Renal pelvis (tissue), 4 donors: Measurements from ENCODE around the gene RETN. TPM values are rescaled to one million over a fixed set of nuclear protein-coding genes. Genes with fewer than 3 reads are reported as not detected.
"Not testable (repeated sequence)": the region's sequence is repeated elsewhere in the genome, so short reads cannot be mapped to it uniquely, and the experiment has no call there.

Source experiments
- DNase-seq: peaks from one replicate; pipeline ENCODE4 v3.0.0-alpha.2; 2013
- polyA plus RNA-seq, 3 donors: library from polyadenylated mRNA; unstranded; fragments of 120-200 nt; gene quantifications; one replicate each; pipeline ENCODE4 v1.2.1, GENCODE V29; 2013; ENCODE audit not compliant: insufficient read length in 3 of 3

The RETN gene
- polyA plus RNA-seq, 3 donors, result 1.3 to 2.2 (median 1.4) TPM

GRCh38 chr19:7636691-7637373 is 32.0 kb upstream of the RETN start, which contains the start of gene STXBP2:
Gene STXBP2, plus strand, starts transcription at chr19:7637110. Its CDS starts 40 bp downstream, at chr19:7637150.
- DNase-seq, result peak; percentile 63

DNA sequence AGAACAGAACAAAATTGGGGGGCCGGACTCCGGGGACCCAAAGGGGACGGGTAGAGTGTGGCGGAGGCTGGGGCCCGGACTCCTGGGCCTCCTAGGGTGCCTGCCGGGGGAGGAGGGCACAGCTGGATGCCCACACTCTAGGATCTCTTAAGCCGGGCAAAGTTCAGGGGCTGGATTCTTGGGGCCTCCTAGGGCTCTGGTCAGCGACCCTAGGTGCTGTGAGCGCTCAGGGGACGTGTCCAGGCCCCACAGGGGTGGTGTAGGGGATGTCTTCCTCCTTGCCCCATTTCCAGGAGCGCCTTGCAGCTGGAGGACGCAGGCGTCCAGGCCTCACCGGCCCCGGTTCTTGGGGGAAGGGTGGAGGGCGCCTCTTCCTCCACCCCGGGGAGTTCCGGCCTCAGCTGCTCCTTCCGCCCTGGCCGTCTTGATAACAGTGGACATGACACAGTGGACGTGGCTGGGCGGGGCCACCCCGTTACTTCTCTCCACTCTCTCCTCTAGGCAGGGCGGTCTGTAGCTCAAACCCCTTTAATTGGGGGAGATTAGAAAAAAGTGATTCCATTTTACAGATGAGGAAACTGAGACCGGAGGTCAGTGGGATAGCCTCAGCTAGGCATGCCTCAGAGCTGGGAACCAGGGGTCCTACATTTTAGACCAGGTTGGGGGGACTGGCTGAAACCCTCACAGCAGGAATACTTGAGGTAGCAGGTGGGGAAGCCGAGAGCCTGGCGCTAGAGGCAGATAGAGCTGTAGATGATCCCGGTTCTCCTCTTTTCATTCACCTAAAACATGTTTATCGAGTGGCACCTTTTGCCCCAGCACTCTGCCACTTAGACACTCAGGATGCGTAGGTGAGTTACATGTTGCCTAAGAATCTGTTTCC is 31.2 kb upstream of the RETN start:
- DNase-seq, result no peak

DNA sequence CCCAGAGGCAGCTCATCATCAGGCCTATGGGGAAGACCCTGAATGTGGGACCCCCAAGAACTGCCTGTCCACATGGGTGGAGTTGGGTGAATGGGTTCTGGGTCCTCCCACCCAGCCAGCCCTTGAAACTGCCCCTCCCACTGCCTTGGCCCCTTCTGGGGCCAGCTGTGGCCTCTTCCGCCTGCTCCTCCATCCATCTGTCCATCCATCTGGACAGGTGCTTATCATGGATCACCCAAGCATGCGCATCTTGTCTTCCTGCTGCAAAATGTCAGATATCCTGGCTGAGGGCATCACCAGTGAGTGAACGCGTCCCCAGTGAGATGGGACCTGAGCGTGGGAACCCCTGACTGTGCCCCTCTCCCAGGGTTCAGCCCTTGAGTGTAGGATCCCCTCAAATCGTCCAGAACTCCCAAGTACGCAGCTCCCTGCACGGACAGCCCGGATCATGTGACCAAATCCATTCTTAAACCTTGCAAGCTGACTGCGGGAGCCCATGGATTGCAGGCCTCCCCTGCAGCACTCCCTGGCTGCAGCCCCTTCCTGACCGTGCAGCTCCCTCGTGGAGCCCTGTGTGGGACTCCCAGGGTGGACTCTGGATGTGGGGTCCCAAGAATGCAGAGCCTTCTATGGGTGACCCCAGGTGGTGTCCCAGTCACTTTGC is 29.9 kb upstream of the RETN start:
- DNase-seq, result no peak

DNA sequence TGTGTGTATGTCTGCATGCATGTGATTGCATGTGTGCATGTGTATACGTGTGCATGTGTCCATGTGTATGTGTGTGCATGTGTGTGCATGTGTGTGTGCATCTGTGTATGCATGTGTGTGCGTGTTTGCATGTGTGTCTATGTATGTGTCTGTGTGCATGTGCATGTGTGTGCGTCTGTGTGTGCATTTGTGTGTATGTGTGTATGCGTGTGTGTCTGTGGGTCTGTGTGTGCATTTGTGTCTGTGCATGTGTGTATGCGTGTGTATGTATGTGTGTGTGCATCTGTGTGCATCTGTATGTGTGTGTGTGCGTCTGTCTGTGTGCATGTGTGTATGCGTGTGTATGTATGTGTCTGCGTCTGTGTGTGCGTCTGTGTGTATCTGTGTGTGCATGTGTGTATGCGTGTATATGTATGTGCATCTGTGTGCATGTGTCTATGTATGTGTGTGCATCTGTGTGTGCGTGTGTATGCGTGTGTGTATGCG is 28.9 kb upstream of the RETN start:
- DNase-seq, result no peak

DNA sequence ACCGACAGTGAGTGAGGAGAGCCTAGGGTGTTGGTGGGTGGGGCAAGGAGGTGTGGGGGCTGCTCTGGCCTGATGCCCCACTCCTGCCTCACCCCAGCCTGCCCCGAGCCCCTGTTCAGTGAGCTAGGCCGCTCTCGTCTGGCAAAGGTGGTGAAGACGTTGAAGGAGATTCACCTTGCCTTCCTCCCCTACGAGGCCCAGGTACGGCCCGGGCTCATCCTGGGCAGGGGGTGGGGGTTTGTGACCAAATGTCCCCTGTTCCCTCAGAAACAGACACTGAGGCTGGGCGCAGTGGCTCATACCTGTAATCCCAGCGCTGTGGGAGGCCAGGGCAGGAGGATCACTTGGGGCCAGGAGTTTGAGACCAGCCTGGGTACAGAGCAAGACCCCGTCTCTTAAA is 28.0 kb upstream of the RETN start:
- DNase-seq, result no peak

DNA sequence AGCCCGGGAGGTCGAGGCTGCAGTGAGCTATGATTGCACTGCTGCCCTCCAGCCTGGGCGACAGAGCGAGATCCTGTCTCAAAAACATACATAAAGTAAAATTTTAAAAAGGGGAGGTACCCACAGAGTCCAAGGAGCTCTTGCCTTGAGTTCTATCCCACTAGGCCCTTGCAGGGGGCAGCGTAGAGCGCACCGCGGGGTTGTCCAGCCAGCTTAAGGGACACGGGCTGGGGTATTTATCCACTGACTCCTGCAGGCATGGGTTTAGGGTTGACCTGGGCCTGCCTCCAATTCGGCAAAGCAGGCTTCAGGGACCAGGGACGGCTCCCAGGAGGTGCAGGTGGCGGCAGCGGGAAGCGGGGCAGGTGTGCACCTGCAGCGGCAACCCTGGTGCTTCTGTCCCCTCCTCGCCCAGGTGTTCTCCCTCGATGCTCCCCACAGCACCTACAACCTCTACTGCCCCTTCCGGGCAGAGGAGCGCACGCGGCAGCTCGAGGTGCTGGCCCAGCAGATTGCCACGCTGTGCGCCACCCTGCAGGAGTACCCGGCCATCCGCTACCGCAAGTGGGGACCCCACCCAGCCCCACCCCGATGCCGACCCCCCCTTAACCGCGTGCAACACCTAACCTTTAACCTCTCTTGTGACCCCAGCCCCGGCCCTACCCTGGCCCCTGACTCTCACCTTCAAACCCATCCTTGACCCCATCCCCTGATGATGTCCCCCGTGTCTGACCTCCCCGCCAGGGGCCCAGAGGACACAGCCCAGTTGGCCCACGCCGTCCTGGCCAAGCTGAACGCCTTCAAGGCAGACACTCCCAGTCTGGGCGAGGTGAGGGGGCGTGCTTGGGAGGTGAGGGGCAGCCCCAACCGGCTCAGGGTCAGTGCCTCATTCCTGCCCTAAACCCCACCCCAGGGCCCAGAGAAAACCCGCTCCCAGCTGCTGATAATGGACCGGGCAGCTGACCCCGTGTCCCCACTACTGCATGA is 27.3 kb upstream of the RETN start:
- DNase-seq, result no peak

DNA sequence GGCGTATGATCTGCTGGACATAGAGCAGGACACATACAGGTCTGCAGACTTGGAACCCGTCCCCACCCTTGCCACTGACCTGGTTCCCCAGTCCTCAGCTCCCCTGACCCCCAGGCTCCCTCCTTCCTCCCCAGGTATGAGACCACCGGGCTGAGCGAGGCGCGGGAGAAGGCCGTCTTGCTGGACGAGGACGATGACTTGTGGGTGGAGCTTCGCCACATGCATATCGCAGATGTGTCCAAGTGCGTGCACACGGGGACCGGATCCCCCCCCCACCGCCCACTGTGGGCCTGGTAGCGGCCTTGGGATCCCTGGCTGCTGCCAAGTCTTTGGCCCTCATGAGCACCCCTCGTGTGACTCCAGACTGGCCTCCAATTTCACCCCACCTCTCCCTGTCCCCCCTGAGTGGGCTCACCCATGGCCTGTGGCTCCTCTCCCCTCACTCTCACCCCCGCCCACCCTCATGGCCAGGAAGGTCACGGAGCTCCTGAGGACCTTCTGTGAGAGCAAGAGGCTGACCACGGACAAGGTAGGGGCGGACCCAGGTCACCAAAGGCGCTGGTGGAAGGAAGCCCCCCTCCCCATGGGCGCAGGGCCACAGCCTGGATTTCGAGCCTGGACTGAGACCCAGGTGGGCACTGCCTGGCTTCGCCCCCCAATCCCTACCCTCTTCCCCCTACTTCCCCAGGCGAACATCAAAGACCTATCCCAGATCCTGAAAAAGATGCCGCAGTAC is 26.4 kb upstream of the RETN start:
- DNase-seq, result no peak

- DNase-seq, result no peak
These were observed 25.8 kb upstream of the RETN start for GRCh38 chr19:7643031-7643415.

- not testable (repeated sequence) for DNase-seq
These were observed 25.0 kb upstream of the RETN start for GRCh38 chr19:7643629-7644549.

GRCh38 chr19:7644550-7644877 is 24.3 kb upstream of the RETN start:
- no peak for DNase-seq

DNA sequence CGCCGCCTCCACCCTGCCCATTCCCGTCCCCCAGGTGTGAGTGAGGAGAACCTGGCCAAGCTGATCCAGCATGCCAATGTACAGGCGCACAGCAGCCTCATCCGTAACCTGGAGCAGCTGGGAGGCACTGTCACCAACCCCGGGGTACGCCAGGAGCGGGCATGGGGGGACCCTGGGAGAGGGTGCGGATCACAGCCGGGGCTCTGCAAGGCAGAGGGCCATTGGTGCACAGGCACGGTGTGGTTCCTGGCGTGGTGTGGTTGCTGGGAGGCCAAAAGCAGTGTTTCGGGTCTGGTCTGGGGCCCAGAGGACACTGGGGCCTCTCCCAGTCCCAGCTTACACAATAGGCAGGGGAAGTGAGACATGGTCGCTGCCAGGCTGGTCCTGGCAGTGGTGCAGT is 23.7 kb upstream of the RETN start:
- no peak for DNase-seq

GRCh38 chr19:7645656-7646425 is 23.0 kb upstream of the RETN start:
- DNase-seq, result no peak

GRCh38 chr19:7646426-7646700 is 22.5 kb upstream of the RETN start:
- DNase-seq, result no peak

DNA sequence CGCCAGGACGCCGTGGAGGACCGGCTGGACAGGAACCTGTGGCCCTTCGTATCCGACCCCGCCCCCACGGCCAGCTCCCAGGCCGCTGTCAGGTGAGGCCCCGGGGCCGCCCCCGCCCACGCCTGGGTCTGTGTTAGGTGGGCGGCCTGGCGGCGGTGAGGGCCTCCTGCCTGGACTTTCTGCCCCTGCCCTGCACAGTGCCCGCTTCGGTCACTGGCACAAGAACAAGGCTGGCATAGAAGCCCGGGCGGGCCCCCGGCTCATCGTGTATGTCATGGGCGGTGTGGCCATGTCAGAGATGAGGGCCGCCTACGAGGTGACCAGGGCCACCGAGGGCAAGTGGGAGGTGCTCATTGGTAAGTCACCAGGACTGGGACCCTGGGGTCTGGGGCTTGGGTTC is 21.7 kb upstream of the RETN start:
- no peak for DNase-seq

- no peak for DNase-seq
These were observed 20.4 kb upstream of the RETN start for GRCh38 chr19:7648265-7649014.

GRCh38 chr19:7650148-7650547 is 18.7 kb upstream of the RETN start:
- DNase-seq, result no peak

GRCh38 chr19:7652061-7652641 is 16.7 kb upstream of the RETN start:
- peak; percentile 81 for DNase-seq

- no peak for DNase-seq
These were observed 14.4 kb upstream of the RETN start for GRCh38 chr19:7654401-7654800.
